ENCODE data around the gene RPL38. TPM values are rescaled to one million over a fixed set of nuclear protein-coding genes. Genes with fewer than 3 reads are reported as not detected.

RPL38 gene
- total RNA-seq, 1 donor from 2014 or later: 436 TPM

- FAIRE-seq (no peak), DNase-seq (ENCODE audit: low read depth) (peak; percentile 2)
- peaks cover 2% of the 10 kb centered on the region for H3K27me3 ChIP-seq (ENCODE audit: control insufficient read depth, insufficient read depth, low read length)
- no peaks in the 10 kb centered on the region for H3K36me3 ChIP-seq (ENCODE audit: control insufficient read depth, insufficient read depth, low read length)
- no peak overlapping the region for H3K4me3 ChIP-seq (ENCODE audit: low read depth, low read length)
- no peak for TF ChIP-seq CTCF (IDR thresholded peaks at IDR 0.05; ENCODE audit: insufficient read depth, low read length, severe bottlenecking)
These were observed 37.2 kb downstream of the RPL38 start for GRCh38 chr17:74240618-74241205.

- FAIRE-seq (no peak), DNase-seq (ENCODE audit: low read depth) (no peak)
- Histone ChIP-seq H3K36me3 (ENCODE audit: control insufficient read depth, insufficient read depth, low read length) (no peaks in the 10 kb centered on the region), H3K27me3 (ENCODE audit: control insufficient read depth, insufficient read depth, low read length) (peaks cover 4% of the 10 kb centered on the region), H3K4me3 (ENCODE audit: low read depth, low read length) (no peak overlapping the region)
- TF ChIP-seq CTCF (IDR thresholded peaks at IDR 0.05; ENCODE audit: insufficient read depth, low read length, severe bottlenecking): no peak
These were observed 38.0 kb downstream of the RPL38 start for GRCh38 chr17:74241431-74241830.

GRCh38 chr17:74241847-74242246, 38.4 kb downstream of the RPL38 start:
- H3K36me3 ChIP-seq (ENCODE audit: control insufficient read depth, insufficient read depth, low read length): no peaks in the 10 kb centered on the region
- FAIRE-seq (no peak), DNase-seq (ENCODE audit: low read depth) (no peak)
- no peak overlapping the region for H3K4me3 ChIP-seq (ENCODE audit: low read depth, low read length)
- peaks cover 4% of the 10 kb centered on the region for H3K27me3 ChIP-seq (ENCODE audit: control insufficient read depth, insufficient read depth, low read length)
- TF ChIP-seq CTCF (IDR thresholded peaks at IDR 0.05; ENCODE audit: insufficient read depth, low read length, severe bottlenecking): no peak

GRCh38 chr17:74243013-74243755, 39.7 kb downstream of the RPL38 start:
- no peak for TF ChIP-seq CTCF (IDR thresholded peaks at IDR 0.05; ENCODE audit: insufficient read depth, low read length, severe bottlenecking)
- no peak for DNase-seq (ENCODE audit: low read depth)
- no peak overlapping the region for H3K4me3 ChIP-seq (ENCODE audit: low read depth, low read length)
- no peaks in the 10 kb centered on the region for H3K36me3 ChIP-seq (ENCODE audit: control insufficient read depth, insufficient read depth, low read length)
- peaks cover 4% of the 10 kb centered on the region for H3K27me3 ChIP-seq (ENCODE audit: control insufficient read depth, insufficient read depth, low read length)
- no peak for FAIRE-seq

GRCh38 chr17:74244128-74244527, 40.6 kb downstream of the RPL38 start:
- DNase-seq (ENCODE audit: low read depth) (no peak), FAIRE-seq (no peak)
- TF ChIP-seq CTCF (IDR thresholded peaks at IDR 0.05; ENCODE audit: insufficient read depth, low read length, severe bottlenecking): no peak
- no peak overlapping the region for H3K4me3 ChIP-seq (ENCODE audit: low read depth, low read length)
- H3K27me3 ChIP-seq (ENCODE audit: control insufficient read depth, insufficient read depth, low read length): peaks cover 4% of the 10 kb centered on the region
- H3K36me3 ChIP-seq (ENCODE audit: control insufficient read depth, insufficient read depth, low read length): no peaks in the 10 kb centered on the region
